GM19023 (cell line): ENCODE data around the gene RAB6D.
"Not testable (repeated sequence)": the region's sequence is repeated elsewhere in the genome, so short reads cannot be mapped to it uniquely, and the experiment has no call there.

Experiments used
- ATAC-seq: cut with Tn5 transposase; IDR thresholded peaks from one replicate; pipeline ENCODE4 v1.9.1; 2021; ENCODE audit warnings: mild to moderate bottlenecking, moderate library complexity; ENCODE audit not compliant: unreplicated experiment

Gene RAB6D

DNA sequence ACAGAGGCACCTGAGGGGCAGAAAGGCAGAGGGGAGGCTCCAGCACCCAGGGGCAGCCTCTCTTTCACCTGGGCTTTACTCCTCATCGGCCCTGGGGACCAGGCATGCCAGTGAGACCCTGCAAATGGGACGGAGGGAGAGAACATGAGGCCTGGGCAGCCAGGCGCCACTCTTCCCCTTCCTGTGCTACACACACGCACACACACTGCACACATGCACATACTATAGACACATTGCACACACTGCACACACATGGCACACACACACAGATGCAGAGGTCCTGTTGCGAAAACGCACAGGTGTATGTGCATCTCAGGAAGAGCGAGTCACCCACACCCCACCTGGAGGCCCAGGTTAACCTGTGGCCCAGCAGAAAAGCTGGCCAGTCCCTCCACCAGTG, 3.4 kb upstream of the RAB6D start:
- ATAC-seq: no peak

DNA sequence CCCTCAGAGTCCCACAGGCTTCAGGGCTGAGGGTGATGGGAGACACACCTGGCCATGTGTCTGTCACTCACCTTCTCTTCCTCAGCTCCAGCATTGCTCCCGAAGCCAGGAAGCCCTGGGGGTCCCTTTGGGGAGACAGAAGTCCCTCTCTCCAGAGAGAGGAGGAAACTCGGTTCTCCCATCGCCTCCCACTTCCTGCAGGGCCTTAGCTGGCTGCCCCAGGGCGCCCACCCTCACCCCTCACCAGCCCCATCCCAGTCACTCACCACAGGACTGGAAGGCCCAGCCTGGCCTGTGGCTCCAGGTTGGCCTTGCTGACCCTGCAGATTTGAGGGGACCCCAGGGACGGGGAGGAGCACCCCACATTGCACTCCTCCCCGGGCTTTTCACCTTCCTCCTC, 2.7 kb upstream of the RAB6D start:
- ATAC-seq: no peak

DNA sequence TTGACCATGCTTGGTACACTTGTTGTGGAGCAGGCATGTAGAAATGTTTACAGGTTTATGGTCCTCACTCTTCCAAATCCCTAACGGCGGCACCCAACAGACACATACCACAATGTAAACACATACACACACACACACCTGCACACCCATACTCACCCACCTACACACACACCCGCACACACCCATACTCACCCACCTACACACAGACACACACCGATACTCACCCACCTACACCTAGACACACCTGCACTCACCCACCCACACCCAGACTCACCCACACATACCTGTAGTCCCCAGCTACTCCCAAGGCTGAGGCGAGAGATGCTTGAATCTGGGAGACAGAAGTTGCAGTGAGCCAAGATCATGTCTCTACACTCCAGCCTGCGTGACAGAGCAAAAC, 1.5 kb upstream of the RAB6D start:
- ATAC-seq: no peak

DNA sequence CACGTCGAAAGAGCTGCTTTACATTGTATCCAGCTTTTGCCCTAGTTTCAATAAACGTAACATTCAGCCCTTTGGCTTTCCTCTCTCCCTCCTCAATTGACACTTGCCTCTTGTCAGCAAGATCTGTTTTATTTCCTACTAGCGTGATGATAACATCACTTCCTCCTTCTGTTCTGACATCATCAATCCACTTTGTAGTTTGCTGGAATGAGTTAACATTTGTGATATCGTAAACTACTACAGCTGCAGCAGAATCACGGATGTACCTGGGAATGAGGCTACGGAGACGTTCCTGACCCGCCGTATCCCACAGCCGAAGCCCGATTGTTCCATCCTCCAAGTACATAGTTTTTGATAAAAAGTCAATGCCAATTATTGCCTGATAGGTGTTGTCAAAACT, 755 bp downstream of the RAB6D start:
- not testable (repeated sequence) for ATAC-seq

DNA sequence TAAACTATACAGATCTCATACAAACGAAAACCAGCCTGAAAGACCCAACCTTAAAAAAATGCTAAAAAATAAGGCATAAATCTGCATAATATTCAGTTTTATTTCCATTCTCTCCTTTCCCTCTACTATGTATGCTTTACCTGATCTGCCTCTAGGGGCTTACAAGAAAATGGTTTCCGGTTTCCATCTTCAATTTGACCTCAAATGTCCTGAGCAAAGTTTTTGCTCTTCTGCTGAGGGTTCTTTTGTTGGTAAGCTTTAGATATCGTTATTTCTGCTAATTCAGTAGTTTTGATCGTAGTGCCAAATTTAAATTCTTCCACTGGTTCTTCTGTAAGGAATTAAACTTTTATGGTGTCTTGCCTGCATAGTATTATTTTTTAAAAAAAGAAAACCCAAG, 2.2 kb downstream of the RAB6D start:
- not testable (repeated sequence) for ATAC-seq

DNA sequence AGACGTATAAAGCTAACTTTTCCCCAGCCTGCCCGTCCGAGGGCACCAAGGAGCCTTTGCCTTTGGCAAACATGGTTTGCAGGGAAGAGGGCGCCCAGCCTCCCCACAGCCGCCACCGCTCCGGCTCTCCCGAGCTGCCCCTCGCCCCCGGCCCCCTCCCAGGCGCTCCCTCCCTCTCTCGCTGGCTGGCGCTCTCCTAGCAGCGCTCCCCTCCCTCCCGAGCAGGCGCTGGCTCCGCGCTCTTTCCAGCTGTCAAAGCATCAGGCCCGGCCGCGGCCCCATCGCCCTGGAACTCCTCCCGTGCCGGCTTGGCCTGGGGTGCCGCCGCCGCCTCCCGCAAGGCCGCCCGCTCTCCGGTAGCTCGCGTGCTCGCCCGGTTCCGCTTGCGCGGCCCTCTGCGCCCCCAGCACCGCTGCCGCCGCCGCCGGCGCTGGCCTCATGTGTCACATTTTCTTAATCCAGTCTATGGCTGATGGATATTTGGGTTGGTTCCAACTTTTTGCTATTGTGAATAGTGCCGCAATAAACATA, 10.7 kb downstream of the RAB6D start:
- not testable (repeated sequence) for ATAC-seq

DNA sequence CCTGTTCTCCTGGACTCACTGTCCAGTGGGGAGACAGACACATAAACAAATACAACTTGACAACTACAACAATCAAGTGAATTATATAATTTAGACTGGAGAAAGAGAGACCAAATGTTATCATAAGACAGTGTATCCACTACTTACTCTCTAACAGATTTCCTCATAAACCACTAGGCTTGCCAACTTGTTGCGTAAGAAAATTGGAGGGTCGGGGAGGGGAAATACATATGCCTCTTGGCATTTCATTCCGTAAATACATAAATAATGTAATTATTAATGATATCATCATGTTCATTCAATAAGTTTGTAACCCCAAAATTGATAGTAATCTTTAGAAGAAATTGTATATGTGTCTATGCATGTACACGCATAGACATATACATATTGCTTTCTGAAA, 14.9 kb downstream of the RAB6D start:
- no peak for ATAC-seq

DNA sequence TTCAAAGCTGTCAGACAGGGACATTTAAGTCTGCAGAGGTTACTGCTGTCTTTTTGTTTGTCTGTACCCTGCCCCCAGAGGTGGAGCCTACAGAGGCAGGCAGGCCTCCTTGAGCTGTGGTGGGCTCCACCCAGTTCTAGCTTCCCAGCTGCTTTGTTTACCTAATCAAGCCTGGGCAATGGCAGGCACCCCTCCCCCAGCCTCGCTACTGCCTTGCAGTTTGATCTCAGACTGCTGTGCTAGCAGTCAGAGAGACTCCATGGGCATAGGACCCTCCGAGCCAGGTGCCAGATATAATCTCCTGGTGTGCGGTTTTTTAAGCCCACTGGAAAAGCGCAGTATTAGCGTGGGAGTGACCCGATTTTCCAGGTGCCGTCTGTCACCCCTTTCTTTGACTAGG, 16.9 kb downstream of the RAB6D start:
- not testable (repeated sequence) for ATAC-seq

DNA sequence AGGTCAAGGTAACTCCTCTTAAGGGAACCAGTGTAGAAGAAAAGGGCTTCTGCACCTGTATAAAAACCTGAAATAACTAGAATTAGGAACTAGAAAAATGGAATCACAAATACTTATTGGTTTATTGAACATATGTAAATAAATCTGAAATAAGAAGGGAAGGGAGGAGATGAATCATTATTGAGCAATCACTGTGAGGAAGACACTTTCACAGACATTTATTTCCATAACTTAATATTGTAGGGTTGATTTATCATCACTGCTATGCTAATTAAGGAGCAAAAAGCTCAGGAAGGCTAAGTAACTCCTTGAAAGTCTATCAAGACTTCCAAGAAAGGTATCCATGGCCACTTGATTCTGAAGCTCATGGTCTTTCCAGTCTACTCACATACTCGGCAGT, 24.7 kb downstream of the RAB6D start:
- not testable (repeated sequence) for ATAC-seq

DNA sequence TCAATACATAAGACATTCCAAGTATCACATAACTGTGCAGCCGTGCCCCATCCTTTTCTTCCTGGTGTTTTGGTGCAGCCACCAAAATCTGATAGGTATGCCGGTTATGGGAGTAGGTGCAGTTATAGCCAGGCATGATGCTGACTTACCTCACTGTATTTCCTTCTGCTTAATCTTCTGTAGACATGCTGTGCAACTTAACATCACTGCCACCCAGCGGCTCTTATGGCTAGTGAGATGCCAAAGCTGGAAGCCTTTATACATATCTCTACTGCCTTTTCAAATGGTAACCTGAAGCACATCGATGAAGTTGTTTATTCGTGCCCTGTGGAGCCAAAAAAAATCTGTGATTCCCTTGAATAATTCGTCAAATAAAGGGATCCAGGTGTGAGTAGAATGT, 28.6 kb downstream of the RAB6D start:
- not testable (repeated sequence) for ATAC-seq

DNA sequence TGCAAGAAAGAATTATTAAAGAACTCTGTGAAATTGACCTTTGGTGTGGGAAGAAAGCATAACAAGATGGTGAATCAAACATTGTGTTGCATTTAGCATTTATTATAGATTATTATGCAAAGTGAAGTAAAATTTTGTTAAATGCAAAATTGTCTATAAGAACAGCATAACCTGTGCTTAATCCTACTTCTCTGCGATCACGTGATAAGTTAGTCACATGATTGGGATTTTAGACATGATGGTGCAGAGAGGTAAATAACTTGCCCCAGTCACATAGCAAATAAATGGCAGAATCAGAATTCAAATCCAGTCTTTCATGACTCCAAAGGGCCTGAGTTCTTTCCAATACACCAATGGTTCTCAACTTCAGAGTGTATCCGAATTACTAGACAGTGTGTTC, 31.3 kb downstream of the RAB6D start:
- not testable (repeated sequence) for ATAC-seq

DNA sequence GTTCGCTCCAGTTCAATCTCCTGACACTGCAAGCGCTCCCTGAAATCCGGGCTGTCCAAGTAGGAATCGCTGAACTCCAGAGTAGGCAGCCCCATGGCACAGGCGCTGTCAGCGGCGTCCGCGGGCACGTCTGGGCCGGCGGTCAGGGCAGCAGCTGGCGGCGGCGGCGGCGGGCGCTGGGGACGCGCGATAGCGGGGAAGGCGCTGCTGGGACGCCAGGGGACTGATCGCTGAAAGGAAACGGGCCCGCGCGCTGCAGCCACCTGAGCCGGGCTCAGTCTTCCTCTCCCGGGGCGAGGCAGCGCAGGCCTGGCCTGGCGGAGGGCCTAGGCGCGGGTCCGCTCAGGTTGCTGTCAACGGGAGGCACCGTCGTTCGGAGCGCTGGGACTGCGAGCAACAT, 33.0 kb downstream of the RAB6D start:
- not testable (repeated sequence) for ATAC-seq

DNA sequence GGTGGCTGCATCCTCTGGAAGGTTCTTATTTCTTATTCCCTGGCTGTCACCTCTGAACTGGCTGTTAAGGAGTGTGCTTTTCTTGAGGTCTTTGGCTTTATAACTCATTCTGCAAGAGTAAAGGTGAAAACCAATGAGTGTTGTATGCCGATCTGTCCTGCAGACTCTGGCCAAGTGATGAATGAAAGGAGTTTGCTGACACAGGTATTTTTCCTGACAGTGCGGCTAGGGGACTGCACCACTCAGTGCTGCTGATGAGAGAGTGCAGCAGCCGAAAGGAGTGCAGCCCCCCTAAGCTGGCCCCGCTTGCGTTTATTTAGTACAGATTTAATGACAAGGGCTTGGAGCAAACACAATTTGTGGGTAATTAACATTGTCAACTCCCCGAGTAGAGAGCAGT, 41.8 kb downstream of the RAB6D start:
- ATAC-seq: no peak

DNA sequence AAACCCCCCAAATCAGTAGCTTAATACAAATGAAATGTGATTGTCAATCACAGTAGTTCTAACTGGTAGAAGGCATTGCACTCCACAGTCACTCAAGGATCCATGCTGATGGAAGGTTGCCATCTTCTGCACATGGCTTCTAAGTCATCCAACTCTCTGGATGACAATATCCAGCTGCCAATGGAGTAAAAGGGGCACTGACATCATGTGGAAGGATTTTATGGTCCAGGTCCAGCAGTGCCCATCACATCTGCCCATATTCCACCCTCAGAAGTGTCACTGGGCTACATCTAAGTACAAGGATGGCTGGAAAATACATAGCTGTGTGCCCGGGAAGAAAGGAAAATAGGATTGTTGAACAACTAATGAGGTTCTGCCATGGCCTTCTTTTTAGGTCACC, 42.6 kb downstream of the RAB6D start:
- not testable (repeated sequence) for ATAC-seq

DNA sequence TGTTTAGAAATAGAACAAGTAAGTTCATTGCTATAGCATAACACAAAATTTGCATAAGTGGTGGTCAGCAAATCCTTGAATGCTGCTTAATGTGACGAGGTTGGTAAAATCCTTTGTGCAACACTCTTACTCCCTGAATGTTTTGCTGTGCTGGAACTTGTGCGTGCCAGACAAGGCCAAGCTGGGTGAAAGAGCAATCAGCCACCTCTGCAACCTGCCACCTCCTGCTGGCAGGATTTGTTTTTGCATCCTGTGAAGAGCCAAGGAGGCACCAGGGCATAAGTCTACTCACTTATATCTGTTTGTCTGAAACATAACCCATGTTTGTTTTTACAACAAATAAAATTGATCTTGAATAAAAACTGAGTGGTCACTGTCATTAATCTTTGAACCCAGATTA, 53.0 kb downstream of the RAB6D start:
- ATAC-seq: not testable (repeated sequence)
